K562 (cell line): ENCODE results near the gene RTBDN. TPM values are rescaled to one million over a fixed set of nuclear protein-coding genes. Genes with fewer than 3 reads are reported as not detected.

Source experiments
- ESRRA ChIP-seq: fragments of 450-650 bp; IDR thresholded peaks from 2 replicates; pipeline ENCODE4 v1.6.1; 2014; ENCODE audit warnings: low read depth, mild to moderate bottlenecking, moderate library complexity, borderline replicate concordance
- FIP1L1 ChIP-seq: fragments of 200-400 bp; formaldehyde crosslinking; IDR thresholded peaks from 2 replicates; pipeline ENCODE4 v1.6.1; 2018; ENCODE audit warnings: mild to moderate bottlenecking, low read depth, low read length; ENCODE audit not compliant: poor library complexity, severe bottlenecking
- HES1 ChIP-seq: fragments of 450-650 bp; IDR thresholded peaks from 2 replicates; pipeline ENCODE4 v1.6.1; 2016; ENCODE audit warnings: low read depth, mild to moderate bottlenecking, moderate library complexity
- PBX2 ChIP-seq, 2 experiments: IDR thresholded peaks in 1 of 2; conservative IDR thresholded peaks in 1 of 2; 2 replicates each; pipeline ENCODE4 v1.6.1; 2016; ENCODE audit warnings: low read depth in 2 of 2, mild to moderate bottlenecking in 1 of 2, missing compliant biosample characterization in 1 of 2, missing genetic modification characterization in 1 of 2, moderate library complexity in 1 of 2
- POLR3G ChIP-seq: IDR thresholded peaks from 2 replicates; pipeline ENCODE4 v1.6.1; 2011; ENCODE audit not compliant: insufficient read length, insufficient replicate concordance; ENCODE audit errors: extremely low read depth
- RBM39 ChIP-seq: fragments of 200-400 bp; formaldehyde crosslinking; optimal IDR thresholded peaks from 2 replicates; pipeline ENCODE3; 2018; ENCODE audit warnings: low read depth, low read length
- RFX7 ChIP-seq: fragments of 250-450 bp; sonication (Bioruptor Pico); IDR thresholded peaks from 2 replicates; pipeline ENCODE4 v1.5.1; 2021; ENCODE audit warnings: mild to moderate bottlenecking
- TFE3 ChIP-seq: fragments of 450-650 bp; formaldehyde crosslinking; IDR thresholded peaks from 2 replicates; pipeline ENCODE4 v1.4.0; 2020; ENCODE audit warnings: mild to moderate bottlenecking, mixed read lengths
- TOE1 ChIP-seq, 2 experiments: fragments of 450-650 bp in 1 of 2; sonication (generic) in 1 of 2; formaldehyde crosslinking in 1 of 2; IDR thresholded peaks; 2 replicates each; pipeline versions ENCODE4 v1.7.1 to v1.8.0; 2016 to 2022; ENCODE audit warnings: borderline replicate concordance in 2 of 2, mild to moderate bottlenecking in 2 of 2, antibody characterized with exemption in 1 of 2, inconsistent platforms in 1 of 2, low read depth in 1 of 2, missing genetic modification reagents in 1 of 2, moderate library complexity in 1 of 2
- YY1 ChIP-seq, 3 experiments: IDR thresholded peaks; 2 replicates each; pipeline ENCODE4 v1.6.1; 2011; ENCODE audit warnings: low read length in 2 of 3, mild to moderate bottlenecking in 2 of 3, moderate library complexity in 2 of 3, borderline replicate concordance in 1 of 3, control low read depth in 1 of 3, low read depth in 1 of 3; ENCODE audit not compliant: insufficient read depth in 3 of 3, insufficient replicate concordance in 2 of 3, control insufficient read depth in 1 of 3, insufficient read length in 1 of 3; ENCODE audit errors: extremely low read depth in 1 of 3
- ZFP30 ChIP-seq: fragments of 250-450 bp; sonication (Bioruptor Pico); IDR thresholded peaks from 2 replicates; pipeline ENCODE4 v1.8.0; 2022; ENCODE audit warnings: moderate library complexity, mild to moderate bottlenecking, inconsistent platforms, borderline replicate concordance
- ZSCAN29 ChIP-seq: fragments of 450-650 bp; IDR thresholded peaks from 2 replicates; pipeline ENCODE4 v1.6.1; 2017
- polyA plus RNA-seq, 8 experiments: library from polyadenylated mRNA; depleted of rRNA in 4 of 8; stranded (reverse) in 5 of 8; unstranded in 3 of 8; fragments of >200 nt; fragmentation: Nextera tagmentation in 2 of 8; fragmentation: Illumina TruSeq in 1 of 8; extraction: Ambion mirVana in 2 of 8; extraction: Trizol in 1 of 8; gene quantifications; 2 replicates each; pipeline versions ENCODE4 v1.2.1 to v1.2.3, GENCODE V29; 2011 to 2014; ENCODE audit warnings: inconsistent platforms in 1 of 8, missing spikeins in 1 of 8
- total RNA-seq, 7 experiments: library from RNA; depleted of rRNA in 6 of 7; stranded (reverse); fragments of >200 nt in 6 of 7; fragmentation: Illumina TruSeq in 2 of 7; extraction: Trizol in 2 of 7; gene quantifications; 2 replicates each; pipeline versions ENCODE4 v1.2.1 to v1.2.3, GENCODE V29; 2011 to 2021; ENCODE audit warnings: low replicate concordance in 1 of 7
- TF ChIP-seq, protein P1 (sequence below): fragments of 450-650 bp; formaldehyde crosslinking; conservative IDR thresholded peaks from 2 replicates; pipeline ENCODE4 v1.4.0; 2022; ENCODE audit warnings: mild to moderate bottlenecking, missing genetic modification characterization

The RTBDN gene
- total and polyA plus RNA-seq, 9 of the 15 experiments (the other 6 are each of a cell fraction or from before 2014, with no cell fraction given) = 0.20 to 2.3 (median 0.72) TPM; not detected in 1

GRCh38 chr19:12801466-12802266 is 32.7 kb downstream of the RTBDN start, which contains the start of the genes PRDX2 and THSD8 (continued):
- no peak for TF ChIP-seq HES1
- peak; percentile 84 for TF ChIP-seq FIP1L1
- no peak for TF ChIP-seq PBX2 (CRISPR knock-in tag; IDR thresholded peaks at IDR 0.05; ENCODE audit: low read depth)
- no peak for TF ChIP-seq PBX2 (tag; conservative IDR thresholded peaks at IDR 0.05; ENCODE audit: low read depth)
- no peak for TF ChIP-seq ZSCAN29
- TF ChIP-seq RBM39 = no peak
- no peak for TF ChIP-seq ZFP30
- TF ChIP-seq TOE1 (IDR thresholded peaks at IDR 0.05; ENCODE audit: borderline replicate concordance) = peak; percentile 90
- TF ChIP-seq TOE1 (CRISPR knock-in tag; IDR thresholded peaks at IDR 0.05; ENCODE audit: borderline replicate concordance, low read depth) = no peak; the same call in 1 of the 2 replicates
- TF ChIP-seq ESRRA = peak; percentile 68
- TF ChIP-seq RFX7 (CRISPR knock-in tag) = no peak
- no peak for TF ChIP-seq TFE3
- TF ChIP-seq YY1 (IDR thresholded peaks at IDR 0.05; ENCODE audit: borderline replicate concordance in 1 of 3, control insufficient read depth in 1 of 3, extremely low read depth in 1 of 3, insufficient read depth in 3 of 3, insufficient read length in 1 of 3, insufficient replicate concordance in 2 of 3, low read depth in 1 of 3, low read length in 2 of 3) = no peak
- TF ChIP-seq, protein P1, sequence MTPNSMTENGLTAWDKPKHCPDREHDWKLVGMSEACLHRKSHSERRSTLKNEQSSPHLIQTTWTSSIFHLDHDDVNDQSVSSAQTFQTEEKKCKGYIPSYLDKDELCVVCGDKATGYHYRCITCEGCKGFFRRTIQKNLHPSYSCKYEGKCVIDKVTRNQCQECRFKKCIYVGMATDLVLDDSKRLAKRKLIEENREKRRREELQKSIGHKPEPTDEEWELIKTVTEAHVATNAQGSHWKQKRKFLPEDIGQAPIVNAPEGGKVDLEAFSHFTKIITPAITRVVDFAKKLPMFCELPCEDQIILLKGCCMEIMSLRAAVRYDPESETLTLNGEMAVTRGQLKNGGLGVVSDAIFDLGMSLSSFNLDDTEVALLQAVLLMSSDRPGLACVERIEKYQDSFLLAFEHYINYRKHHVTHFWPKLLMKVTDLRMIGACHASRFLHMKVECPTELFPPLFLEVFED = no peak
- no peak for TF ChIP-seq POLR3G
